ENCODE results near the gene TSPAN33. TPM values are rescaled to one million over a fixed set of nuclear protein-coding genes. Genes with fewer than 3 reads are reported as not detected.

TSPAN33 gene
- polyA plus RNA-seq, 1 donor, result 61.0 TPM

GRCh38 chr7:129127601-129128000 is 16.9 kb upstream of the TSPAN33 start:
- no peak for DNase-seq

- DNase-seq, result no peak
These were observed 10.0 kb upstream of the TSPAN33 start for GRCh38 chr7:129134356-129134987.

- no peak for DNase-seq
These were observed 7.4 kb upstream of the TSPAN33 start for GRCh38 chr7:129136887-129137642.

- no peak for DNase-seq
These were observed 798 bp upstream of the TSPAN33 start for GRCh38 chr7:129143724-129144094.

- no peak for DNase-seq
These were observed 544 bp downstream of the TSPAN33 start for GRCh38 chr7:129144834-129145668.

DNA sequence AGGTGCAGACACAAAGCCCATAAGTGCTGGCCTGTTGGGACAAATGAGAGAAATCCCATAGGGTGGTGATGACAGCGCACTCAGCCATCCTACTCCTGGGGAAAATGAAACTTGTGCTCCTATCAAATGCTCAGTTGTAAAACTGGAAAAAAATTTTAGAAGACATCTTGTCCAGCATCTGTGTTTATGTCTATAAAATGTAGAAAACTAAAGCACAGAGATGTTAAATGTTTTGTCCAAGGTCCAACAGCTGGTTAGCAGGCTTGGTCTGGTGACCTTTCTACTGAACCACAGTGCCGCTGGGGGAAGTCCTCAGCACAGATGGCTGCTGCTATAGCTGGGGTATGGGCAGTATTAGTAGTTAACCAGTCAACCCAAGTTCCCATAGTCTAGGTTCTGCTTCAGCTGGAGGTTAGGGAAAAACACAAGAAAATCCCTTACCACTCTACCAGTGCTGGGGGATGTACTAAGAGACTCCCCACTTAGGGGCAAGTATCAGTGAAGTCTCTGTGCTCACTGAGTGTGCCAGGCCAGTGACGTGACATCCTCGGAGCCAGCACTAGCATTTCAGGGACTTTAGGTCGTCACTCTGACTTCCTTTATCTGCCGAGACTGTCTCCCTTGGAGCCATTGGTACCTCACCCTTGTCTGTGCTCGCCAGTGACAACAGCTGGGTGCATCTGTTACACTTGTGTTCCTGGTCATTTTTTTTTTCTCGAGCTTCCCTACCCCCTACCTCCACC is 1.9 kb downstream of the TSPAN33 start:
- no peak for DNase-seq

DNA sequence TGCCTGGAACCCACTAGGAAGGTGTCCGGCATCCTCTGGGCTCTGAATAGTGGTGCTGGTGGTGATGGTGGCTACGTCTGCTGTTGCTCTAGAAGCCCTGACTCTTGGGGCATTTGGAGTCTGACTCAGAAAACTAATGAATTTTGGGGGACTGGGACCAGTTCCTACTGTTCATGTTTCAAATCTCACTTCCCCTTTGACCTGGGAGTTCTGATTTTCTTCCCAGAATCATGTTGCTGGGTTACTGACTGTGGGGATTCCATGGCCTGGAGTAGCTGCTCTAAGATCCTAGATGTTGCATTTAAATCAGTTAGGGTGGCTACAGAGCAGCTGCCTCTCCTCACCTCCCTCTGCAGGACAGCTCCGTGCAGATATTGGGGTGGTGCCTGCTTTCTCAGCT is 3.2 kb downstream of the TSPAN33 start:
- DNase-seq, result no peak

DNA sequence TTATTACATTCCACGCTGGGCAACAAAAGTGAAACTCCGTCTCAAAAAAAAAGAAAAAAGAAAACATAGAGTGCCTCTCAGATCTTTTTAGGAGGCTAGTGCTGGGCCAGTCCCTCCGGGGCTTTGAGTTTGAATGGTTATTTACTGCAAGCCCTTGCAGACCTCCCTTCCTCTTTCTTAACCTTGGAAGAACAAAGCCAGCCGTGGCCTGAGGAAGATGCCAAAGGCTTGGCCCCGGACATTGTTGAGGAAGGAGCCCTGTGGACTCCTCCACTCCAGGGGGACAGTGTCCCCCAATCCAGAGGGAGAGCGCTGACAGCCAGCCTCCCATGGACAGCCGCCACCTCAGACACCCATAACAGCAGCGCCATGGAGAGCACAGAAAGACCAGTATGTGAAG is 5.0 kb downstream of the TSPAN33 start:
- DNase-seq, result no peak

DNA sequence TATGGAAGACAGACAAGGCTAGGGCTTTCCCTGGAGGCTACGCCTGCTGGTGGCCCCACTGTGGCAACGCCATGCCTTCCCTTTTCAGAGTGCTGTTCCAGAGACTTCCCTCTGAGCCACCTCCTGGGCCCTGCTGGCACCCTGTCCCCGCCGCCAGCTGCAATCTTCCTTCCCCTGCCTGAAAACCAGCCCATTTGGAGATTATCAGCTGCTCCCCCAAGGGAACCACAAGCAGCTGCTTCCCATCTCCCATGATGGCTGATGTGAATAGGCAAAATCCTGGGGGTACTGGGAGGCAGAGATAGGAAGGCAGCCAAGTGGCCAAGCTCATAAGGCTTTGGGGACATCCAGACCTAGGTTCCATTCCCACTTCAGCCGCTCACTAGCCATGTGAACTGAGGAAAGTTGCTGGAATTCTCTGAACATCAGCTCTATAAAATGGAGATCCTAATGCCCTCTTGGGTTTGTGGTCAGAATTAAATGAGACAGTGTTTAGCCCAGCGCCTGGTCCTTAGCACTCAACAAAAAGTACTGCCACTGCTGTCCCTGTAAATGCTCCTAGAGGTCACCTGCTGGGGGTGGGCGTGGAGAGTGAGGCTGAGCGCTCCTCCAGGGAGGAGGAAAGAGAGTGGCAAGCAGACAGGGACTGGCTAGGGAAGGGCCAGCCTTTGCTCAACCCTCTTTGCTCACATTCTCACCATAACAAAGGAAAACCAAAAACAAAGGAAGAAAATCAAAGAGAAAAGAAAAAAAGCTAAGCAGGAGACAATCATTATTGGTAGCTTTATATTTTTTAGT is 5.9 kb downstream of the TSPAN33 start:
- DNase-seq, result no peak

- no peak for DNase-seq
These were observed 13.1 kb downstream of the TSPAN33 start for GRCh38 chr7:129157651-129158050.

- no peak for DNase-seq
These were observed 15.0 kb downstream of the TSPAN33 start for GRCh38 chr7:129159539-129159938.

- no peak for DNase-seq
These were observed 15.8 kb downstream of the TSPAN33 start for GRCh38 chr7:129160161-129160905.

DNA sequence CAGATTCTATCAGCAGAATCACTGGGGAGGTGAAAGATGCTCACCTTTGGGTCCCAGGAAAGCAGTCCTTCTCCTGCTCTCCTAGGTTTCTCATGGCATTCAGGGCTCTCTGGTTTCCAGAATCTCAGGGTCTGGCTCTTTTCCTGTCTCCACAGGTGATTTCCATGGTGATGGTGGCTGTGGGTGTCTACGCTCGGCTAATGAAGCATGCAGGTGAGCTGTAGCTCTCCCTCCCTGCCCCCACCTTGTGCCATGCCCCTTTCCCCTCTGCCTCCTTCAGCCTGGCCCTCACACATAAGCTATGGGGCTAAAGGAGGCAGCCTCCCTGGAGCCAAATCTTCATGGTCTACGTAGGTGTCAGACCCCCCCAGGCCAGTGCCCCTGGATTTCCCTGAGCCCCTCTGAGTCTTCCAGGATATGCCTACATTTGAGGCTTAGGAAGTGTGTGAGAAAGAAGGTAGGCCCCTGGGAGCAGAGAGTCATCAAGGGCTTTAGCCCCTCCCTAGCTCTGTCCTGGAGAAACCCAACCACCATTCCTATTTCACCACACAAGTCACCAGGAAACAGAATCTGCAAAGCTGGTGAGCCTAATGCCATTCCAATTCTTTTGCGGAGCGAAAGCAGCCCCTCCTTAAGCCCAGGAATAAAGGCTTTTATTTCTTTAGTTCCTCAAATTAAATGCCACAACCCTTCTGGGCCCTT is 17.2 kb downstream of the TSPAN33 start:
- no peak for DNase-seq

DNA sequence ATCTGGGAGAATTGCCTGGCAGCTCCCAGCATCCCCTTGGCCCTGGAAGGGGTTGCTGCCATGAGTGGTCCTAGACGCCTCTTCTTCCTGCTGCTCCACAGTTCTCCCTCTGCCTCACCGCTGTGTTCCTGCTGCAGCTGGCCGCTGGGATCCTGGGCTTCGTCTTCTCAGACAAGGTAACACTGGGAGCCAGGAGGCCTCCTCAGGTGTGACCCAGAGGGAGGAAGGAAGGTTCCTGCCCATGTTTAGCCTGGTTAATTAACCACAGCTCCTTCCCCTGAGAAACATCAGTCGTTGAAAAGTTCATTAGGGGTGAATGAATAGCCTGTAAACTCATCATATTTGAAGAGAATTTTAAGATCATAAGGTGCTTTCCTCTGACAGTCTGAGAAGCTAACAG is 18.2 kb downstream of the TSPAN33 start:
- no peak for DNase-seq

GRCh38 chr7:129163875-129164544 is 19.5 kb downstream of the TSPAN33 start:
- peak; percentile 57 for DNase-seq

DNA sequence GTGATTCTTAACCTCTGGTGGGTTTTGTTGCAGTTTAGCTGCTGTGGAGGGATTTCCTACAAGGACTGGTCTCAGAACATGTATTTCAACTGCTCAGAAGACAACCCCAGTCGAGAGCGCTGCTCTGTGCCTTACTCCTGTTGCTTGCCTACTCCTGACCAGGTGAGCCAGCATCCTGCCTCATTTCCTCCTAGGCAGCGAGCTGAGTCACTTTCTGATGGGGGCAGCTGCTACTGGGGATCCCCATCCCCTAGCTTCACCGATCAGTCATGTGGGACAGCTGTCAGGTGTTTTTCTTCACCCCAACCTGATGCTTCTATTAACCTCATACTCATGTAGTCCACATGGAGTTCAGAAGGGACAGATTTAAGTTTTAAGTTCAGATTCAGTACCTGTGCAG is 22.2 kb downstream of the TSPAN33 start:
- DNase-seq, result no peak

DNA sequence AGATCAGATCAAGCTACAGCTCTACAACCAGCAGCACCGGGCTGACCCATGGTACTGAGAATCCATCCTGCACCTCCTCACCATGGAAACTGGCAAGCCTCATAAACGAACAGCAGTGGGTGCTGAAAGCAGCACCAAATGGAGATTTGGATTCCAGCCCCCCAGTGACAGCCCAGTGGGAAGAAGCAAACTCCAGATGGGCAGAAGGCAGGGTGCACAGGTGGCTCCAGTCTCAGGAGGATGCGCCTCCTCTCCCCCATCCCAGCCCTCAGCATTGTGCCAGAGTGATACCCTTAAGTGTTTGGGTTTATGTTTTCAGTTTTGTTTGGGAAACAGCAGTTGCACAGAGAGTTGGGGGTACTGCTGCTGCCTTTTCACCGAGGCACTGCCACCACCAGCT is 23.3 kb downstream of the TSPAN33 start:
- no peak for DNase-seq

DNA sequence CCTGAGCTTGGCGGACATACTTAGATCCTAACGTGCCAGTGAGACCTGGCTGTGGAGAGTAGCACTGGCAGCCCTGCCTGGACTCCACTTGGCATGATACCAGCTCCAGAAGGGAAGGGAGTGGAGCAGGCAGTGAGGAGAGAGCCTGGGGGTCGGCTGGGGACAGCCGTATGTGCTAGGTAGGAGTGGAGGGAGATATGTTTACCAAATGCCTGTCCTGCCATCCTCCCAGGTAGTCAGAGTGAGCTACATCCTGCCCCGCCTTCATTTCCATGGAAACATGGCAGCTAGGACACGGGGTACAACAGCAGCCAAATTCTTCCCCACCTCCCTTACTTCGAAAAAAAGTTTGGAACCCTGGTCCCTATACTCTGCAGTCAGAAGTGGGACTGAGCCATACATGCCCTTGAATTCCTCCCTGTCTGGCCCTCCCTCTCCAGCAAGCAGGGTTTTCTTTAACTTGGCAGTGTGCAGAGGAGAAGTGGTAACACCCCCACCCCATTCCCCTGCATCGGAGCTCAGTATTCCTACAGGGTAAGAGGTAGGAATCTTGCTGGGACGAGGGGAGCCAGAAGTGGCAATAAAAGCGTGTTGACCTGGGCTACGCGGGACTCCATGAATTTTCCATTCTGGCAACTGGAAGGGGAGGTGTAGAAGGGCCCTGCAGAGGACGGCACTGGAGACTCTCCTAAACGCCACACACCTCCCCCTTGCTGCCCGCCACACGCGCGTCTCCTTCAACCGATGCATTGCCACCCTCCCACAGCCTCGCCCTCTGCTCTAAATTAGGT is 23.9 kb downstream of the TSPAN33 start:
- DNase-seq, result peak; percentile 38

Measured in left kidney (tissue), 2 donors.